Caki2 (cell line): ENCODE measurements around the gene ZFPM1. TPM values are rescaled to one million over a fixed set of nuclear protein-coding genes. Genes with fewer than 3 reads are reported as not detected.

Experiments
- DNase-seq: peaks from one replicate; pipeline ENCODE4 v3.0.0-alpha.2; 2015; ENCODE audit warnings: low read depth
- in situ Hi-C: cut with HindIII; loops from 2 replicates; pipeline ENCODE4 v1.10.0; 2016; ENCODE audit warnings: low sequenced_read_pairs, low pct_unique_long_range_greater_than_20kb, mixed read lengths
- total RNA-seq: library from RNA; depleted of rRNA; stranded (reverse); fragments of >200 nt; shearing (Covaris generic); gene quantifications from 2 replicates; pipeline ENCODE4 v1.2.3, GENCODE V29; 2014; ENCODE audit warnings: low replicate concordance

ZFPM1 gene
- total RNA-seq, 1 experiment from 2014 or later: 1.3 TPM

- DNase-seq: no peak
- in situ Hi-C loops: no loop called here
Measured at GRCh38 chr16:88430524-88431446, 22.3 kb upstream of the ZFPM1 start.

DNA sequence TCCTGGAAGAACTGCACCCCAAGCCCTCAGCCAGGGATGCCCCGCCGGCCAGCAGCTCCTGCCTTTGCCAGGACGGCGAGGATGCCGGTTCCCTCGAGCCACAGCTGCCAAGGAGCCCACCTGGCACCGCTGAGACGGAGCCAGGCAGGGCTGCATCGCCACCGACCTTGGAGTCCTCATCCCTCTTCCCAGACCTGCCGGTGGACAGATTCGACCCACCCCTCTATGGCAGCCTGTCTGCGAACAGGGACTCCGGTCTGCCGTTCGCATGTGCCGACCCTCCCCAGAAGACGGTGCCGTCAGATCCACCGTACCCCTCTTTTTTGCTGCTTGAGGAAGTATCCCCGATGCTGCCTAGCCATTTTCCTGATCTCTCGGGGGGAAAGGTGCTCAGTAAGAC lies 21.4 kb upstream of the ZFPM1 start:
- in situ Hi-C loops: no loop called here
- DNase-seq: no peak

DNA sequence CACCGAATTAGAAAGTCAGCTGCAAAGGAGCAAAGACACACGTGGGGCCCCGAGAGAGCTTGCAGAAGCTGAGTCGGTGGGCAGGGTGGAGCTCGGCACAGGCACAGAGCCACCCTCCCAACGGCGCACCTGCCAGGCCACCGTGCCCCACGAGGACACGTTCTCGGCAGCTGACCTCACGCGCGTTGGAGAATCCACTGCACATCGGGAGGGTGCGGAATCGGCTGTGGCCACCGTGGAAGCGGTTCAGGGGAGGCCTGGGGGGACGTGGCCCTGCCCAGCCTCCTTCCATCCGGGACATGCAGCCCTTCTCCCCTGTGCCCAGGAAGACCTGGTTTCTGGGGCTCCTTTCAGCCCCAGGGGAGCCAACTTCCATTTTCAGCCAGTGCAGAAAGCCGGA lies 20.9 kb upstream of the ZFPM1 start:
- no peak for DNase-seq
- in situ Hi-C loops: no loop called here

DNA sequence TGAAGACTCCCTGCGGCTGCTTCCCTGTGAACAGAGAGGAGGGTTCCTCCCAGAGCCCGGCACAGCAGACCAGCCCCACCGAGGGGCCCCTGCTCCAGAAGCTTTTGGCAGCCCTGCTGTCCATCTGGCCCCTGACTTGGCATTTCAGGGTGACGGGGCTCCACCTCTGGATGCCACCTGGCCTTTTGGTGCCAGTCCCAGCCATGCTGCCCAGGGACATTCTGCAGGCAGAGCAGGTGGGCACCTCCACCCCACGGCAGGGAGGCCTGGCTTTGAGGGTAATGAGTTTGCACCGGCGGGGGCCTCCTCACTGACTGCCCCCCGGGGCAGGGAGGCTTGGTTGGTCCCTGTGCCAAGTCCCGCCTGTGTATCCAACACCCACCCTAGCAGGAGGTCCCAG lies 20.3 kb upstream of the ZFPM1 start:
- in situ Hi-C loops: no loop called here
- DNase-seq: no peak

DNA sequence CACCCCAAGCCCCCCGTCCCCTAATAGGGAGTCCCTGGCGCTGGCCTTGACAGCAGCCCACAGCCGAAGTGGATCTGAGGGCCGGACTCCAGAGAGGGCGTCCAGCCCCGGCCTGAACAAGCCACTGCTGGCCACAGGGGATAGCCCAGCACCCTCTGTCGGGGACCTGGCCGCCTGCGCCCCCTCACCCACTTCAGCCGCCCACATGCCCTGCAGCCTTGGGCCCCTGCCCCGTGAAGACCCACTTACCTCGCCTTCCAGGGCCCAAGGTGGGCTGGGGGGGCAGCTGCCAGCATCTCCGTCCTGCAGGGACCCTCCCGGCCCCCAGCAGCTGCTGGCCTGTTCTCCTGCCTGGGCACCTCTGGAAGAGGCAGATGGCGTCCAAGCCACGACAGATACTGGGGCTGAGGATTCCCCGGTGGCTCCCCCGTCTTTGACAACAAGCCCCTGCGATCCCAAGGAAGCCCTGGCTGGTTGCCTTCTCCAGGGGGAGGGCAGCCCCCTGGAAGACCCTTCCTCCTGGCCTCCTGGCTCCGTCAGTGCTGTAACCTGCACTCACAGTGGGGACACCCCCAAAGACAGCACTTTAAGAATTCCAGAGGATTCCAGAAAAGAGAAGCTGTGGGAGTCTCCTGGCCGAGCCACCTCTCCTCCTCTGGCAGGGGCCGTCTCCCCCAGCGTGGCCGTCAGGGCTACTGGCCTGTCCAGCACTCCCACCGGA lies 19.3 kb upstream of the ZFPM1 start:
- in situ Hi-C loops: no loop called here
- no peak for DNase-seq

DNA sequence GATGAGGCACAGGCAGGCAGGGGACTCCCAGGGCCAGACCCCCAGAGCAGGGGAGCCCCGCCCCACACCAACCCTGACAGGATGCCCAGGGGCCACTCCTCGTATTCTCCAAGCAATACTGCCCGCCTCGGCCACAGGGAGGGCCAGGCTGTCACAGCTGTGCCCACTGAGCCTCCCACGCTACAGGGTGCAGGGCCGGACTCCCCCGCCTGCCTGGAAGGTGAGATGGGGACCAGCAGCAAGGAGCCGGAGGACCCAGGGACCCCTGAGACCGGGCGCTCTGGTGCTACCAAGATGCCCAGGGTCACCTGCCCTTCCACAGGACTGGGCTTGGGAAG lies 18.8 kb upstream of the ZFPM1 start:
- in situ Hi-C loops: no loop called here
- DNase-seq: no peak

GRCh38 chr16:88434746-88435145 lies 18.3 kb upstream of the ZFPM1 start:
- in situ Hi-C loops: no loop called here
- DNase-seq: no peak

DNA sequence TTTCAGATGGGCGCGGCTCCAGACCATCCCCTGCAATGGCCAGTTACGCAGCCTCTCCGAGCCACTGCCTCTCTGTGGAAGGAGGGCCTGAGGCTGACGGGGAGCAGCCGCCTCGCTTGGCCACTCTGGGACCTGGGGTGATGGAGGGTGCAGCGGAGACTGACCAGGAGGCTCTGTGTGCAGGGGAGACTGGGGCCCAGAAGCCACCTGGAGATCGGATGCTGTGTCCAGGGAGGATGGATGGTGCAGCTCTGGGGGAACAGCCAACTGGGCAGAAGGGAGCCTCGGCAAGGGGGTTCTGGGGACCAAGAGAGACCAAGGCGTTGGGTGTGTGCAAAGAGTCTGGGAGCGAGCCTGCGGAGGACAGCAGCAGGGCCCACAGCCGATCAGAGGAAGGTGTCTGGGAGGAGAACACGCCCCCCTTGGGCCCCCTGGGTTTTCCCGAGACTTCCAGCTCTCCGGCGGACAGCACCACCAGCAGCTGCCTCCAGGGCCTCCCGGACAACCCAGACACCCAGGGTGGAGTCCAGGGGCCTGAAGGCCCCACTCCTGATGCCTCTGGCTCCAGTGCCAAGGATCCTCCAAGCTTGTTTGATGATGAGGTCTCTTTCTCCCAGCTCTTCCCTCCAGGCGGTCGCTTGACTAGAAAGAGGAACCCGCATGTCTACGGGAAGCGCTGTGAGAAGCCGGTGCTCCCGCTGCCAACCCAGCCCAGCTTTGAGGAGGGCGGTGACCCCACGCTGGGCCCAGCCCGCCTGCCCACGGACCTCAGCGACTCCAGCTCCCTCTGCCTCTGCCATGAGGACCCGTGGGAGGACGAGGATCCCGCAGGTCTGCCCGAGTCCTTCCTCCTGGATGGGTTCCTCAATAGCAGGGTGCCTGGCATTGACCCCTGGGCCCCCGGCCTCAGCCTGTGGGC lies 17.4 kb upstream of the ZFPM1 start:
- in situ Hi-C loops: no loop called here
- no peak for DNase-seq

DNA sequence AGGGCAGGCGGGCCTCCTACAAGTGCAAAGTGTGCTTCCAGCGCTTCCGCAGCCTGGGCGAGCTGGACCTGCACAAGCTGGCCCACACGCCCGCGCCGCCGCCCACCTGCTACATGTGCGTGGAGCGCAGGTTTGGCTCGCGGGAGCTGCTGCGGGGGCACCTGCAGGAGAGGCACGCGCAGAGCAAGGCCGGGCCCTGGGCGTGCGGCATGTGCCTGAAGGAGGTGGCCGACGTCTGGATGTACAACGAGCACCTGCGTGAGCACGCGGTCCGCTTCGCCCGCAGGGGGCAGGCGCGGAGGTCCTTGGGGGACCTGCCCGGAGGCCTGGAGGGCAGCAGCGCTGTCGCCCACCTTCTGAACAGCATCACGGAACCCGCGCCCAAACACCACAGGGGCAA lies 16.3 kb upstream of the ZFPM1 start:
- no peak for DNase-seq
- in situ Hi-C loops: no loop called here

DNA sequence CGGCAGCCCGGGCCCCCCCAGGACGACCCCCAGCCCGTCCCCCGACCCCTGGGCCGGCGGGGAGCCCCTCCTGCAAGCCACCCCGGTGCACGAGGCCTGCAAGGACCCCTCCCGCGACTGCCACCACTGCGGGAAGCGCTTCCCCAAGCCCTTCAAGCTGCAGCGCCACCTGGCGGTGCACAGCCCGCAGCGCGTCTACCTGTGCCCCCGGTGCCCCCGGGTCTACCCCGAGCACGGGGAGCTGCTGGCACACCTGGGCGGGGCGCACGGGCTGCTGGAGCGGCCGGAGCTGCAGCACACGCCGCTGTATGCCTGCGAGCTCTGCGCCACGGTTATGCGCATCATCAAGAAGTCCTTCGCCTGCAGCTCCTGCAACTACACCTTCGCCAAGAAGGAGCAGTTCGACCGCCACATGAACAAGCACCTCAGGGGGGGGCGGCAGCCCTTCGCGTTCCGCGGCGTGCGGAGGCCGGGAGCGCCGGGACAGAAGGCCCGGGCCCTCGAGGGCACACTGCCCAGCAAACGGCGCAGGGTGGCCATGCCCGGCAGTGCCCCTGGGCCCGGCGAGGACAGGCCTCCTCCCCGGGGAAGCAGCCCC lies 15.6 kb upstream of the ZFPM1 start:
- in situ Hi-C loops: no loop called here
- no peak for DNase-seq

- in situ Hi-C loops: no loop called here
- DNase-seq: no peak
Measured at GRCh38 chr16:88438084-88438870, 14.8 kb upstream of the ZFPM1 start.

DNA sequence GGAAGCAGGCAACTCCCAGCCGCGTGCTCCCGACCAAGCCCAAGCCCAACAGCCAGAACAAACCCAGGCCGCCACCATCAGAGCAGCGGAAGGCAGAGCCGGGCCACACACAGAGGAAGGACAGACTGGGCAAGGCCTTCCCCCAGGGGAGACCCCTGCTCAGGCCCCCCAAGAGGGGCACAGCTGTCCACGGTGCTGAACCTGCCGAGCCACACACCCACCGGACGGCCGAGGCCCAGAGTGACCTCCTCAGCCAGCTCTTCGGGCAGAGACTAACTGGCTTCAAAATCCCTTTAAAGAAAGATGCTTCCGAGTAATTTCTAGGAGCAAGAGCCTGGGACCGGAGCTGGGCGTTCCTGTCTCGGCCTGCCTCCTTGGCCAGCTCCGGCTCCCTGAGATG lies 14.1 kb upstream of the ZFPM1 start:
- no peak for DNase-seq
- in situ Hi-C loops: no loop called here

DNA sequence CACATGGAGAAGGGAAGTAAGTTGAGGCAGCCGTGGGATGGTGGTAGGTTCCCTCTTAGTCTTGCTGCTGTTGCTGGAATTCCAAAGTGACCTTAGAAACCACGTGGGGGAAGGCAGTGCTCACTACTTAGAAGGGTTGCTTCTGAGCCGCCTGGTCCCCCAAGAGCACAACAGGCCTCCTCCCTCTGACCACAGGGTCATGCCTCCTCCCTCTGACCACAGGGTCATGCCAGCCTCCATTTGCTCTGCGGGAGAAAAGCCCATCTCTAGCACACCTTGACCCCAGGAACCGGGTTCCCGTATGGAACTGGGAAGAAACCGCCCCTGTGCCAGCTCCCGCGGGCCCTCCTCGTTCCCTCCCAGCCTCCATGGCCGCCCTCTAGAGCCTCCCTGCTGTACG lies 13.4 kb upstream of the ZFPM1 start:
- in situ Hi-C loops: no loop called here

DNA sequence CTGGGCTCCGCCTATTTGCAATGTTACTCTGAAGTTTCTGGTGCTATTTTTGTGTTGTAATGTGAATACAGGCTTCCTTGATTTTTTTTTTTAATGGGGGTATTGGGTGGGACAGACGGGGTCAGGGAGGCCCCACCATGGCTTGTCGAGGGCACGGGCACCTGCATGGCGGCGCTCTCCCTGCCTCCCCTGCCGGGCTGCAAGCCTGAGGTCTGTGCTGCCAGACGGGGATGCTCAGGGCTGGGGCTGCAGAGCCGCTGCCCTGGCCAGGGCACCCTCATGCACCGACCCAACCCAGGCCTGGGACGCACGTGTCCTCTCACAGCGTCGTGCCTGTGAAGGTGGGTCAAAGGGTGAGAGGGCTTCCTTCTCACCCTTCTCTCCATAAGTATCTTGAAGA lies 13.0 kb upstream of the ZFPM1 start:
- DNase-seq: no peak
- in situ Hi-C loops: no loop called here

More for the DNA sequence above, 13.4 kb upstream of the ZFPM1 start:
- DNase-seq: no peak

GRCh38 chr16:88440686-88441405 lies 12.2 kb upstream of the ZFPM1 start:
- no peak for DNase-seq
- in situ Hi-C loops: no loop called here

DNA sequence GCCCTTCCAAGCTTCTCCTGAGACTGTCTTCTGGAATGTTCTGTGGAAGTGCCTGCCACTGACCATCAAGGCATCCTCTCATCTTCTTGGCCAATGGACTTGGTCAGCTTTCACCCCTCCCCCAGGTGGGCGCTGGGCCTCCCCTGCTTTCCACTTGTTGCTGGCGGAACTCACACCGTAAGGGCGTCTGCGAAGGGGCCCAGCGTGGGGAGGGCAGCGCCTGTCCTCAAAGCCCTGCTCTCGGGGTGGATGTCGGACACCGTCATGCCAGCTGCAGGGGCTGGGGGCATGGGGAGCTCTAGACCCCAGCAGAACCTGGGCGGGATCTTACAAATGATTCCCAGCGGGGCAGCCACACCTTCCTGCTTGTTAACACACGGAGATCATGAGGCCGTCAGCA lies 11.6 kb upstream of the ZFPM1 start:
- in situ Hi-C loops: no loop called here
- DNase-seq: no peak

DNA sequence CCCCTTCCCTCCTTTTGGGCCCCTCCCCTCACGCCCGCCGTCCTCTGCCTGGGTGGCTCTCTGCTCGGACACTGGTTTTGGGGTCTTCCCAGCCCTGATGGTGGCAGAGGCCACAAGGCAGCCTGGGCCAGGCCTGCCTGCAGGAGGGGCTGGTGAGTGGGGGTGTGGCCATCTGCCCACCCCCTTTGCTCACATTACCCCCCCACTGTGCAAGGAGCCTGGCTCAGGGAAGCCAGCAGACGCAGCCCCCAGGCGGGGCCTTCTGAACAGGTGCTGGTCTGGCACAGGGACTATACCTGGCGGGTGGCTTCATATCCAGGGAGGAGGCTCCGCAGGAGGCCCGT lies 10.7 kb upstream of the ZFPM1 start:
- no peak for DNase-seq
- in situ Hi-C loops: no loop called here
